ENCODE measurements around the gene LMBR1L. TPM values are rescaled to one million over a fixed set of nuclear protein-coding genes. Genes with fewer than 3 reads are reported as not detected.

The LMBR1L gene
- total RNA-seq, 1 experiment from 2014 or later, result 78.2 TPM

GRCh38 chr12:49121047-49121696, 10.5 kb upstream of the LMBR1L start:
- no peaks in the 10 kb centered on the region for H3K4me1 Mint-ChIP-seq

GRCh38 chr12:49111206-49111605, 559 bp upstream of the LMBR1L start:
- Mint-ChIP-seq H3K36me3 (0 out of 2 replicates have a peak, but pooled peaks cover 7% of the 10 kb centered on the region), H3K9me3 (peaks cover 11% of the 10 kb centered on the region), H3K4me3 (peak overlapping the region; percentile 96), H3K27ac (peak overlapping the region; percentile 89), H3K4me1 (peaks cover 29% of the 10 kb centered on the region), H3K27me3 (ENCODE audit: low read depth) (peaks cover 4% of the 10 kb centered on the region)
- ChIA-PET POLR2A (interaction anchor here (1.0 to 1.9 kb wide), 3 partner anchors 10 to 47 kb away, joined by 4 to 8 read pairs (median 5); partner anchors contain the start of gene RHEBL1), CTCF (interaction anchor here (0.8 to 14.5 kb wide), 16 partner anchors 9 to 237 kb away, joined by 3 to 216 read pairs (median 6); partner anchors contain the start of genes RHEBL1 and TUBA1B)
- DNase-seq (ENCODE audit: low spot score) (no peak), ATAC-seq (no peak)
- TF ChIP-seq CREM (CRISPR knock-in tag; IDR thresholded peaks at IDR 0.05) (no peak), HMGXB4 (CRISPR knock-in tag; IDR thresholded peaks at IDR 0.05) (no peak), PRDM15 (CRISPR knock-in tag; IDR thresholded peaks at IDR 0.05) (no peak), TP53 (CRISPR knock-in tag; IDR thresholded peaks at IDR 0.05) (no peak), SOX15 (CRISPR knock-in tag; IDR thresholded peaks at IDR 0.05) (no peak), E2F5 (CRISPR knock-in tag; IDR thresholded peaks at IDR 0.05) (no peak), E2F1 (CRISPR knock-in tag; IDR thresholded peaks at IDR 0.05) (no peak), KAT7 (CRISPR knock-in tag; IDR thresholded peaks at IDR 0.05; ENCODE audit: borderline replicate concordance) (no peak), ZNF416 (CRISPR knock-in tag; IDR thresholded peaks at IDR 0.05) (no peak)

More at GRCh38 chr12:49121047-49121696, 10.5 kb upstream of the LMBR1L start:
- ChIA-PET CTCF (interaction anchor here (0.5 to 3.6 kb wide), 37 partner anchors 9 to 221 kb away, joined by 3 to 64 read pairs (median 5); partner anchors contain the start of genes DHH, LMBR1L, RHEBL1 and TUBA1B), POLR2A (interaction anchor here (0.7 to 1.0 kb wide), 5 partner anchors 10 to 69 kb away, joined by 3 to 8 read pairs (median 5); partner anchors contain the start of genes LMBR1L and TUBA1B)
- Mint-ChIP-seq H3K4me3 (no peak overlapping the region), H3K27me3 (ENCODE audit: low read depth) (peaks cover 9% of the 10 kb centered on the region), H3K36me3 (no peaks in the 10 kb centered on the region), H3K9me3 (no peaks in the 10 kb centered on the region), H3K27ac (no peak overlapping the region)
- peak; percentile 93 for ATAC-seq
- peak; percentile 45 for DNase-seq (ENCODE audit: low spot score)
- TF ChIP-seq CDX4 (CRISPR knock-in tag; IDR thresholded peaks at IDR 0.05; ENCODE audit: borderline replicate concordance) (no peak), NFYB (CRISPR knock-in tag; conservative IDR thresholded peaks at IDR 0.05; ENCODE audit: low read depth) (no peak), GABPB1 (CRISPR knock-in tag; IDR thresholded peaks at IDR 0.05) (no peak), MYBL2 (CRISPR knock-in tag; IDR thresholded peaks at IDR 0.05) (no peak), PREB (CRISPR knock-in tag; IDR thresholded peaks at IDR 0.05; ENCODE audit: borderline replicate concordance) (no peak), EMX1 (CRISPR knock-in tag; IDR thresholded peaks at IDR 0.05) (no peak), NFE2L1 (CRISPR knock-in tag; IDR thresholded peaks at IDR 0.05) (no peak), MAX (CRISPR knock-in tag; IDR thresholded peaks at IDR 0.05) (no peak), RELA (CRISPR knock-in tag; IDR thresholded peaks at IDR 0.05; ENCODE audit: borderline replicate concordance) (no peak), ELF4 (CRISPR knock-in tag; IDR thresholded peaks at IDR 0.05; ENCODE audit: low read depth) (no peak), TEAD4 (CRISPR knock-in tag; IDR thresholded peaks at IDR 0.05) (no peak), IRF2 (CRISPR knock-in tag; IDR thresholded peaks at IDR 0.05; ENCODE audit: borderline replicate concordance, low read depth) (no peak), SMAD4 (CRISPR knock-in tag; IDR thresholded peaks at IDR 0.05) (no peak), USF2 (CRISPR knock-in tag; IDR thresholded peaks at IDR 0.05) (no peak), USF1 (CRISPR knock-in tag; IDR thresholded peaks at IDR 0.05) (no peak), NR1H2 (CRISPR knock-in tag; IDR thresholded peaks at IDR 0.05) (no peak)
